Activated T-cell treated with anti-CD3 and anti-CD28 coated beads, Interleukin-2, amount 50 U/mL, for 48 hours (primary cell): Measurements from ENCODE around the gene PLPP6.

Experiments used
- DNase-seq, 2 experiments: peaks; one replicate each; pipeline ENCODE4 v3.0.0-alpha.2; 2020

The PLPP6 gene

GRCh38 chr9:4700932-4701331, 38.8 kb downstream of the PLPP6 start:
- no peak for DNase-seq

DNA sequence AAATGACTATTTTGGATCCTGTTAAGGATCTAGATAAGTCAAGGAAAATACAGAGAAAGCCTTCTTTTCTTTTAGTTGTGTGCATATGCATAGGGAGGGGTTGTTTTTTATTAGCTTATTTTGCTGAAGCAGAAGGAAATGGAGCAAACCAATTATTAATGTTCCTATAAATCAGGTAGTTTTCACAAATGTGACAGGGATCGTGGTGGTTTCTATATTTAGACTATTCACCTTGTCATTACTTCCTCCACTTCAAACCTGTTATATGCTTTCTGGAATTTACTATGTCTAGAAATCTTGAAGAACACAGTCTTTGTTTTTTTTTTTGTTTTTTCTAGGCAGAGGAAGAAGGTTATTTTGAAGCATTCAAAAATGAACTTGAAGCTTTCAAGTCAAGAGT, 39.4 kb downstream of the PLPP6 start:
- DNase-seq = no peak

GRCh38 chr9:4704129-4704528, 42.0 kb downstream of the PLPP6 start:
- DNase-seq = no peak

DNA sequence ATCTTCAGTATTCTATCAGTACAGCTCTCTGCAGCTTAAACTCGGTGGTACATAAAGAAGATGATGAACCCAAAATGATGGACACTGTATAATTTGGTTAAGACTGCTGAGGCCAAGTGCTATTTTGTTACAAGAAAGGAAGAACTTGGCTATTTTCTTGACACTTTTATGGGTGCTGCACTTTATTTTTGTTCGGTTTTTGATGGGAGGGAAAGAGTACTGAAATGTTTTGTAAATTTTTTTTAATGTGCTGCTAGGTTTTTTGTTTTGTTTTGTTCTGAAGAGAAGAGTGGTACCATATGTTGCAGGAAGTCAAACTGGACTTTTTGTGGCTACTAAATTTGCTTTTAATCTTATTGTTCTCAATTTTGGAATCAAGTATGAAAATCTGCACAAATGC, 43.9 kb downstream of the PLPP6 start:
- no peak for DNase-seq

DNA sequence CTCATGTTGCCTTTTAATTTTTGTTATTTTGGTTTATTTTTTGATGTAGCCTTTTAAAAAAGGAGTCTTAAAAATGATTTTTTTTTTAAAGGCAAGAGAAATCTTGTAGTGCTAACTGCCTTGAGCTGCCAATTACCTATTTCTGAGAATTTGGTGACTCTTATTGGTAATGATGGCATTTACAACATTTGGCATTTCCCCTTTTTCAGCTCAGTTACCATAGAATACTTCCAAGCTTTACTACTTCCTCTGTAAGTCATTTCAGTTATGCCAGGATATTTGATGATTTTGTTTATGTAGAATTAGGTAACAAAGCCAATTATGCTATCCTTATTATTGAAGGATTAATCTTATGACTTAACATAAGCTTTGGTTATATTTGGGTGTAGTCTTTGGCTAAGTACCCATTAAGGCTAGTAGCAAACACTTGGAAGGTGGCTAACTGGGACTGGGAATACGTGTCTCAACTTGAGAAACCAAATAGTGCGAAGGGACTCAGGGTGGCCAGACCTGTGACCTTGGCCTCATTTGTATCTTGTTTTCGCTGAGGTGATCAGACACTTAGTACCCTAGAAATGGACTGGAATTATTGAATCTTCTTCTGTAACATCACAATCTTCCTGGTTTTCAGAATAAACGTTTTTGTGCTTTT, 45.0 kb downstream of the PLPP6 start:
- no peak for DNase-seq

DNA sequence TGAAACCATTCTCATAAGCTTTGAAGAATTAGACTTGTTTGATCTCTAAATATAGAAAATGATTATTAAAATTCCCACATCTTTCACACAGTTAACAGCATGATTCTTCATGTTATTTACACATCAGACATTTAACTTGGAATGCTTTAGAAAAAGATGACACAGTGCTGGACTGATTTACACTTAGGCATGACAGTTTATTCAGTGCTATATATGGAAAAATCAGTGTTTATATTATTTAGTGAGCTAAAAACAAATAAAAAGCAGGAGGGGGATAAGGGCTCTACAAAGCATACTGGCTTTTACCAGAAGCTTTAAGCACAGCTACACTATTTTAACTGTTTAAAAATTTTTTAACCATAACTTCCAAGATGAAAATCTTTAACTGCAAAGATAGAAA, 47.3 kb downstream of the PLPP6 start:
- DNase-seq = no peak

DNA sequence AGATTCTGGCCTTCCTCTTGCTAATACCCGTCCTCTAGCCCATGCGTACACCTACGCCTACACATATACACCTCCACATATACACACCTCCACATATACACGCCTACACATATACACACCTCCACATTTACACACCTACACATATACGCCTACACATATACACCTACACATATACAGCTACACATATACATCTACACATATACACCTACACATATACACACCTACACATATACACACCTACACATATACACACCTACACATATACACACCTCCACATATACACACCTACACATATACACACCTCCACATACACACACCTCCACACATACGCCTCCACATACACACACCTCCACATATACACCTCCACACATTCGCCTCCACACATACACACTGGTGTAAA, 51.8 kb downstream of the PLPP6 start:
- DNase-seq = no peak

GRCh38 chr9:4714266-4715016, 52.3 kb downstream of the PLPP6 start:
- no peak for DNase-seq
